HFFc6 (cell line): Measurements from ENCODE around the gene ZNF148. TPM values are rescaled to one million over a fixed set of nuclear protein-coding genes. Genes with fewer than 3 reads are reported as not detected.

Experiments
- DNase-seq: peaks from one replicate; pipeline ENCODE4 v3.0.0-alpha.2; 2018
- H3K27ac Mint-ChIP-seq: 2 replicates; pipeline ENCODE4 v1.8.0; 2020; ENCODE audit warnings: mild to moderate bottlenecking, mixed read lengths
- H3K27me3 Mint-ChIP-seq: 2 replicates; pipeline ENCODE4 v1.8.0; 2021; ENCODE audit warnings: mild to moderate bottlenecking, moderate library complexity, mixed read lengths; ENCODE audit not compliant: insufficient read depth
- H3K36me3 Mint-ChIP-seq: 2 replicates; pipeline ENCODE4 v1.8.0; 2021; ENCODE audit warnings: low read depth, mixed read lengths
- H3K4me1 Mint-ChIP-seq: 2 replicates; pipeline ENCODE4 v1.8.0; 2020; ENCODE audit warnings: low read depth, mixed read lengths
- H3K4me3 Mint-ChIP-seq: 2 replicates; pipeline ENCODE4 v1.8.0; 2020; ENCODE audit warnings: mild to moderate bottlenecking, moderate library complexity, mixed read lengths
- H3K9me3 Mint-ChIP-seq: 2 replicates; pipeline ENCODE4 v1.8.0; 2020; ENCODE audit warnings: mild to moderate bottlenecking, mixed read lengths
- CTCF ChIP-seq: fragments of 200-600 bp; sonication (generic); IDR thresholded peaks from 2 replicates; pipeline ENCODE4 v1.5.0; 2021; ENCODE audit warnings: antibody characterized with exemption, mild to moderate bottlenecking
- long read RNA-seq: library from polyadenylated mRNA; unstranded; transcript quantifications from one replicate; pipeline ENCODE4 v2.0.0, GENCODE V29; 2019
- total RNA-seq, 6 experiments: library from RNA; stranded (reverse); fragmentation: NEBNext Ultra II Directional; extraction: Animal tissue kit (Norgen Biotek cat#: 25700); gene quantifications; 2 replicates in 1 of 6; 3 replicates in 5 of 6; pipeline ENCODE4 v1.2.3, GENCODE V29; 2021

The ZNF148 gene
- 10 to 100 TPM; 41.4 to 51.4 (median 47.5) TPM for total RNA-seq
- long read RNA-seq, full-length matches to known transcripts, result 20 of 28 reads
- long read RNA-seq, partial matches to known transcripts, result 1 of 28 reads
- long read RNA-seq, other reads (novel, unspliced or antisense), result 7 of 28 reads

- peaks cover 19% of the 10 kb centered on the region for H3K36me3 Mint-ChIP-seq
- peak within 1 kb of the TSS; percentile 96 for H3K4me3 Mint-ChIP-seq
- peaks cover 4% of the 10 kb centered on the region for H3K27me3 Mint-ChIP-seq
- peak; percentile 86 for DNase-seq
- peak; percentile 20; the same call in 1 of the 2 replicates for TF ChIP-seq CTCF
- no peaks in the 10 kb centered on the region for H3K9me3 Mint-ChIP-seq
- peaks cover 28% of the 10 kb centered on the region for H3K4me1 Mint-ChIP-seq
- peak within 1 kb of the TSS; percentile 89 for H3K27ac Mint-ChIP-seq
Measured at GRCh38 chr3:125374996-125375941, at the start of gene ZNF148. TSS of gene ZNF148 (minus strand) at chr3:125375325. CDS start at chr3:125313640, 61,685 bp downstream.

GRCh38 chr3:125418306-125418705, 43.2 kb upstream of the ZNF148 start:
- Mint-ChIP-seq H3K27me3 (peaks cover 4% of the 10 kb centered on the region), H3K4me1 (no peaks in the 10 kb centered on the region), H3K4me3 (no peak overlapping the region), H3K9me3 (peaks cover 8% of the 10 kb centered on the region; the same call in 1 of the 2 replicates), H3K27ac (no peak overlapping the region), H3K36me3 (0 out of 2 replicates have a peak, but pooled peaks cover 4% of the 10 kb centered on the region)
- no peak for DNase-seq
- TF ChIP-seq CTCF, result no peak

GRCh38 chr3:125416235-125416634, 41.1 kb upstream of the ZNF148 start:
- Mint-ChIP-seq H3K27me3 (peaks cover 10% of the 10 kb centered on the region), H3K36me3 (0 out of 2 replicates have a peak, but pooled peaks cover 4% of the 10 kb centered on the region), H3K4me3 (no peak overlapping the region), H3K4me1 (no peaks in the 10 kb centered on the region), H3K9me3 (peaks cover 8% of the 10 kb centered on the region; the same call in 1 of the 2 replicates), H3K27ac (no peak overlapping the region)
- TF ChIP-seq CTCF, result no peak
- no peak for DNase-seq

- Mint-ChIP-seq H3K4me1 (no peaks in the 10 kb centered on the region), H3K36me3 (0 out of 2 replicates have a peak, but pooled peaks cover 4% of the 10 kb centered on the region), H3K4me3 (no peak overlapping the region), H3K27ac (no peak overlapping the region), H3K27me3 (peaks cover 10% of the 10 kb centered on the region), H3K9me3 (peaks cover 6% of the 10 kb centered on the region; the same call in 1 of the 2 replicates)
- DNase-seq, result no peak
- no peak for TF ChIP-seq CTCF
Measured at GRCh38 chr3:125414669-125415068, 39.5 kb upstream of the ZNF148 start.

- Mint-ChIP-seq H3K36me3 (no peaks in the 10 kb centered on the region), H3K4me1 (no peaks in the 10 kb centered on the region), H3K27me3 (peaks cover 10% of the 10 kb centered on the region; the same call in 1 of the 2 replicates), H3K4me3 (no peak overlapping the region), H3K9me3 (no peaks in the 10 kb centered on the region), H3K27ac (no peak overlapping the region)
- DNase-seq, result no peak
- TF ChIP-seq CTCF, result peak; percentile 20; the same call in 1 of the 2 replicates
Measured at GRCh38 chr3:125410922-125411321, 35.8 kb upstream of the ZNF148 start.
